GM19397 (cell line): ENCODE measurements around the gene CREBZF.
A peak's percentile ranks its signal among the peaks of the same experiment; 100 is the strongest.

Source experiments
- ATAC-seq: cut with Tn5 transposase; IDR thresholded peaks from one replicate; pipeline ENCODE4 v1.9.1; 2021; ENCODE audit warnings: mild to moderate bottlenecking, moderate library complexity; ENCODE audit not compliant: unreplicated experiment

Gene CREBZF

GRCh38 chr11:85664615-85665481, at the start of gene CREBZF:
Gene CREBZF, minus strand, starts transcription at chr11:85665129. Its CDS starts 254 bp downstream, at chr11:85664875.
- ATAC-seq: peak; percentile 82

GRCh38 chr11:85712953-85713352, 48.0 kb upstream of the CREBZF start:
- no peak for ATAC-seq

GRCh38 chr11:85710917-85711316, 46.0 kb upstream of the CREBZF start:
- ATAC-seq: no peak

- no peak for ATAC-seq
Observed at GRCh38 chr11:85709941-85710702, 45.2 kb upstream of the CREBZF start.

- no peak for ATAC-seq
Observed at GRCh38 chr11:85705800-85706199, 40.9 kb upstream of the CREBZF start.

- no peak for ATAC-seq
Observed at GRCh38 chr11:85704967-85705366, 40.0 kb upstream of the CREBZF start.

GRCh38 chr11:85699957-85700741, 35.2 kb upstream of the CREBZF start:
- peak; percentile 83 for ATAC-seq

GRCh38 chr11:85698195-85698594, 33.3 kb upstream of the CREBZF start:
- ATAC-seq: no peak

GRCh38 chr11:85697747-85698146, 32.8 kb upstream of the CREBZF start:
- no peak for ATAC-seq

- ATAC-seq: no peak
Observed at GRCh38 chr11:85695546-85695945, 30.6 kb upstream of the CREBZF start.

GRCh38 chr11:85694385-85694980, 29.6 kb upstream of the CREBZF start:
- no peak for ATAC-seq

- no peak for ATAC-seq
Observed at GRCh38 chr11:85685820-85686459, 21.0 kb upstream of the CREBZF start, which contains the start of gene CCDC89. Gene CCDC89, minus strand, starts transcription at chr11:85686195. Its CDS starts 65 bp downstream, at chr11:85686130.

- no peak for ATAC-seq
Observed at GRCh38 chr11:85685125-85685819, 20.3 kb upstream of the CREBZF start.

- ATAC-seq: peak; percentile 92
Observed at GRCh38 chr11:85682330-85683305, 17.7 kb upstream of the CREBZF start.

- no peak for ATAC-seq
Observed at GRCh38 chr11:85680897-85681296, 16.0 kb upstream of the CREBZF start.

GRCh38 chr11:85679576-85679975, 14.6 kb upstream of the CREBZF start:
- no peak for ATAC-seq

GRCh38 chr11:85673393-85673792, 8.5 kb upstream of the CREBZF start:
- no peak for ATAC-seq

- no peak for ATAC-seq
Observed at GRCh38 chr11:85672105-85672902, 7.4 kb upstream of the CREBZF start.
